ENCODE data around the gene SPG7. TPM values are rescaled to one million over a fixed set of nuclear protein-coding genes. Genes with fewer than 3 reads are reported as not detected.
A peak's percentile ranks its signal among the peaks of the same experiment; 100 is the strongest.

SPG7 gene
- total and polyA plus RNA-seq, 5 donors = 81.9 to 101 (median 94.5) TPM

- no peak for ATAC-seq
- no peak overlapping the region for H3K27ac ChIP-seq (ENCODE audit: low read length)
- whole genome bisulfite sequencing = 93% methylated on average over 7 of the region's 7 CpGs
- no peaks in the 10 kb centered on the region for H3K27me3 ChIP-seq (ENCODE audit: control insufficient read depth, insufficient read depth)
- intact Hi-C loops (cut with DNase I) = no loop called here
- DNase-seq = no peak
- no peak overlapping the region for H3K4me3 ChIP-seq (ENCODE audit: low read length)
- H3K9me3 ChIP-seq (ENCODE audit: control insufficient read depth, low read length) = no peaks in the 10 kb centered on the region
- peaks cover 32% of the 10 kb centered on the region for H3K4me1 ChIP-seq (ENCODE audit: control insufficient read depth, insufficient read depth, low read length)
Observed at GRCh38 chr16:89473136-89473712, 35.0 kb upstream of the SPG7 start.

- Histone ChIP-seq H3K27ac (ENCODE audit: low read length) (no peak overlapping the region), H3K4me1 (ENCODE audit: control insufficient read depth, insufficient read depth, low read length) (peaks cover 33% of the 10 kb centered on the region), H3K9me3 (ENCODE audit: control insufficient read depth, low read length) (no peaks in the 10 kb centered on the region), H3K4me3 (ENCODE audit: low read length) (no peak overlapping the region), H3K27me3 (ENCODE audit: control insufficient read depth, insufficient read depth) (no peaks in the 10 kb centered on the region)
- DNase-seq = no peak
- ATAC-seq = peak in 1 of 2 donors; percentile 5
- intact Hi-C loops (cut with DNase I) = no loop called here
- WGBS = 73% methylated on average over 9 of the region's 9 CpGs
Observed at GRCh38 chr16:89473791-89474414, 34.3 kb upstream of the SPG7 start.

- Histone ChIP-seq H3K4me1 (ENCODE audit: control insufficient read depth, insufficient read depth, low read length) (peaks cover 35% of the 10 kb centered on the region), H3K27me3 (ENCODE audit: control insufficient read depth, insufficient read depth) (no peaks in the 10 kb centered on the region), H3K9me3 (ENCODE audit: control insufficient read depth, low read length) (no peaks in the 10 kb centered on the region), H3K27ac (ENCODE audit: low read length) (no peak overlapping the region), H3K4me3 (ENCODE audit: low read length) (no peak overlapping the region)
- no peak for ATAC-seq
- no peak for DNase-seq
- 73% methylated on average over 5 of the region's 5 CpGs for WGBS
- intact Hi-C loops (cut with DNase I) = no loop called here
Observed at GRCh38 chr16:89475144-89475543, 33.1 kb upstream of the SPG7 start.

- H3K4me1 ChIP-seq (ENCODE audit: control insufficient read depth, insufficient read depth, low read length) = peaks cover 34% of the 10 kb centered on the region
- no peaks in the 10 kb centered on the region for H3K27me3 ChIP-seq (ENCODE audit: control insufficient read depth, insufficient read depth)
- 80% methylated on average over 5 of the region's 5 CpGs for WGBS
- DNase-seq (no peak), ATAC-seq (no peak)
- H3K9me3 ChIP-seq (ENCODE audit: control insufficient read depth, low read length) = no peaks in the 10 kb centered on the region
- intact Hi-C loops (cut with DNase I) = no loop called here
- no peak overlapping the region for H3K4me3 ChIP-seq (ENCODE audit: low read length)
- no peak overlapping the region for H3K27ac ChIP-seq (ENCODE audit: low read length)
Observed at GRCh38 chr16:89476379-89476778, 31.8 kb upstream of the SPG7 start.

- Histone ChIP-seq H3K27me3 (ENCODE audit: control insufficient read depth, insufficient read depth) (no peaks in the 10 kb centered on the region), H3K4me1 (ENCODE audit: control insufficient read depth, insufficient read depth, low read length) (peaks cover 34% of the 10 kb centered on the region), H3K27ac (ENCODE audit: low read length) (no peak overlapping the region), H3K9me3 (ENCODE audit: control insufficient read depth, low read length) (no peaks in the 10 kb centered on the region), H3K4me3 (ENCODE audit: low read length) (no peak overlapping the region)
- intact Hi-C loops (cut with DNase I) = no loop called here
- 66% methylated on average over 10 of the region's 10 CpGs for WGBS
- no peak for ATAC-seq
- no peak for DNase-seq
Observed at GRCh38 chr16:89476811-89477261, 31.4 kb upstream of the SPG7 start.

GRCh38 chr16:89478576-89479221 is 29.5 kb upstream of the SPG7 start:
- no peak for DNase-seq
- Histone ChIP-seq H3K4me3 (ENCODE audit: low read length) (no peak overlapping the region), H3K27me3 (ENCODE audit: control insufficient read depth, insufficient read depth) (no peaks in the 10 kb centered on the region), H3K27ac (ENCODE audit: low read length) (no peak overlapping the region), H3K4me1 (ENCODE audit: control insufficient read depth, insufficient read depth, low read length) (peaks cover 32% of the 10 kb centered on the region), H3K9me3 (ENCODE audit: control insufficient read depth, low read length) (no peaks in the 10 kb centered on the region)
- 74% methylated on average over 14 of the region's 14 CpGs for WGBS
- ATAC-seq = peak in 1 of 2 donors; percentile 25
- intact Hi-C loops (cut with DNase I) = no loop called here

- no peak for ATAC-seq
- DNase-seq = no peak
- intact Hi-C loops (cut with DNase I) = loop anchor here in 1 of 4 donors (10.0 kb wide), 1 partner anchor 77 kb away; no protein-coding TSS in a partner anchor
- Histone ChIP-seq H3K4me3 (ENCODE audit: low read length) (no peak overlapping the region), H3K9me3 (ENCODE audit: control insufficient read depth, low read length) (no peaks in the 10 kb centered on the region), H3K4me1 (ENCODE audit: control insufficient read depth, insufficient read depth, low read length) (peaks cover 23% of the 10 kb centered on the region), H3K27me3 (ENCODE audit: control insufficient read depth, insufficient read depth) (no peaks in the 10 kb centered on the region), H3K27ac (ENCODE audit: low read length) (no peak overlapping the region)
- WGBS = 79% methylated on average over 13 of the region's 13 CpGs
Observed at GRCh38 chr16:89481356-89481955, 26.7 kb upstream of the SPG7 start.

GRCh38 chr16:89482150-89482816 is 25.9 kb upstream of the SPG7 start:
- Histone ChIP-seq H3K4me3 (ENCODE audit: low read length) (no peak overlapping the region), H3K27ac (ENCODE audit: low read length) (no peak overlapping the region), H3K4me1 (ENCODE audit: control insufficient read depth, insufficient read depth, low read length) (peaks cover 22% of the 10 kb centered on the region), H3K9me3 (ENCODE audit: control insufficient read depth, low read length) (no peaks in the 10 kb centered on the region), H3K27me3 (ENCODE audit: control insufficient read depth, insufficient read depth) (no peaks in the 10 kb centered on the region)
- WGBS = 47% methylated on average over 14 of the region's 14 CpGs
- ATAC-seq = peak in 1 of 2 donors; percentile 17
- intact Hi-C loops (cut with DNase I) = loop anchor here in 1 of 4 donors (10.0 kb wide), 1 partner anchor 77 kb away; no protein-coding TSS in a partner anchor
- DNase-seq = peak in 1 of 3 donors; percentile 36

- H3K27me3 ChIP-seq (ENCODE audit: control insufficient read depth, insufficient read depth) = no peaks in the 10 kb centered on the region
- intact Hi-C loops (cut with DNase I) = loop anchor here in 1 of 4 donors (10.0 kb wide), 1 partner anchor 78 kb away; no protein-coding TSS in a partner anchor
- peaks cover 24% of the 10 kb centered on the region for H3K4me1 ChIP-seq (ENCODE audit: control insufficient read depth, insufficient read depth, low read length)
- H3K4me3 ChIP-seq (ENCODE audit: low read length) = no peak overlapping the region
- no peaks in the 10 kb centered on the region for H3K9me3 ChIP-seq (ENCODE audit: control insufficient read depth, low read length)
- 68% methylated on average over 5 of the region's 5 CpGs for WGBS
- H3K27ac ChIP-seq (ENCODE audit: low read length) = no peak overlapping the region
- DNase-seq = no peak
- ATAC-seq = no peak
Observed at GRCh38 chr16:89482817-89483205, 25.4 kb upstream of the SPG7 start.

- Histone ChIP-seq H3K27me3 (ENCODE audit: control insufficient read depth, insufficient read depth) (no peaks in the 10 kb centered on the region), H3K9me3 (ENCODE audit: control insufficient read depth, low read length) (no peaks in the 10 kb centered on the region), H3K4me3 (ENCODE audit: low read length) (no peak overlapping the region), H3K27ac (ENCODE audit: low read length) (no peak overlapping the region), H3K4me1 (ENCODE audit: control insufficient read depth, insufficient read depth, low read length) (peaks cover 21% of the 10 kb centered on the region)
- DNase-seq (no peak), ATAC-seq (no peak)
- WGBS = 60% methylated on average over 5 of the region's 5 CpGs
- intact Hi-C loops (cut with DNase I) = loop anchor here in 1 of 4 donors (10.0 kb wide), 1 partner anchor 79 kb away; no protein-coding TSS in a partner anchor
Observed at GRCh38 chr16:89484041-89484501, 24.1 kb upstream of the SPG7 start.
